GM18909 (cell line): ENCODE data around the gene THADA.

Experiments
- ATAC-seq: cut with Tn5 transposase; IDR thresholded peaks from one replicate; pipeline ENCODE4 v1.9.1; 2021; ENCODE audit warnings: mild to moderate bottlenecking; ENCODE audit not compliant: unreplicated experiment, poor library complexity

THADA gene

DNA sequence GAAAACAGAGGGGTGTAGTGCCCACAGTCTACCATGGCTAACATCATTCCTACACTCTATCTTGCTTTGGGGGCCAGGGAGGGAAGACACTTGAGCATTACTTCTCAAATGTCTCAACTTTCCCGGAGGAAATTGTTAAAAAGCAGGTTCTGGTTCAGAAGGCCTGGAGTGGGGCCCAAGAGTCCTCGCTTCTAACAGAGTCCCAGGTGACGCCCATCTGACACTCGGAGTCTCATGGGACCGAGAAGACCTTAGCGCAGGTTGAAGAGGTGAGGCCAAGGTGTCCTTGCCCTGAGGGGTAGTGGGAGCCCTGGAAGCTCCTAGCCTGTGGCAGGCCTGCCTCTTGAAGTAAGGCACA lies 409.5 kb downstream of the THADA start:
- no peak for ATAC-seq

DNA sequence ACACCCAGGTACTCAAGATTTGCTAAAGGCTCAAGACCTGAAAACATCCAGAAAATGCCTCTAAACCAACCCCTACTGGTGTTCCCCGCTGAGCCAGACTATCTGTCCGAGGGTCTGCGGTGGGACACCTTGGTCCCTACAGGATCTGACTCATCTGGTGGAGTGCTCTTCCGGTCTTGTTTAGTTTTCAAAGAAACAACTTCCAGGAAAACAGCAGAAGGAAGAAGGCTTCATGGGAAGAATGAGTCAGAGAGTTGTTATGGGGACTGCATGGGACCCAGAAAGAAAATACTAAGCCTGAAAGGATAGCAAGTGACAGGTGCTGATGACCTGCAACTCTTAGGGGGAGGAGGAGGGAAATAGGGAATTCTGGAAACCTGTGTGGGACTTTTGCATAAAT lies 410.7 kb downstream of the THADA start:
- ATAC-seq = no peak

DNA sequence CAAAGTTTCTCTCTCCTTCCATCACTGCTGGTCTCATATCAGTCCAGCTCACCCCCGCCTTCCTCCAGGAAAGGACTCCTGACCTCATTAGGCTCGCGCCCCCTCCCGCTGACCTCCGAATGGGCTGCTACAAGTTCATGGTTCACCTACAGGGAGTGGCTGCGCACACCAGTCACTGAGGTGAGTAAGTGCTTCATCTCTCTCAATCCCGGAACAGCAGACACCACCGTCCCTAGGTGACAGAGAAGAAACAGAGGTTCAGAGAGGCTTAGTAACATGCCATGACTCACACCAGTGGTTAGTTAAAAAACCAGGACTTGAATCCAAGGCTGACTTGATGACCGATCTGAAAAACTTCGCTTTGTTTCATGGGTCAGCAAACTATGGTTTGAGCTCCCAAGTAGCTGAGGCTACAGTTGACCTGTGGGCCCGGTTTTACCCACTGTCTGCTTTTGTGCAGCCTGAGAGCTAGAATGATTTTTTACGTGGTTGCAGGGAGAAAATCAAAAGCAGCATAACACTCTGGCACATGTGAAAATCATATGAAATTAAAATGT lies 411.4 kb downstream of the THADA start:
- ATAC-seq = no peak

DNA sequence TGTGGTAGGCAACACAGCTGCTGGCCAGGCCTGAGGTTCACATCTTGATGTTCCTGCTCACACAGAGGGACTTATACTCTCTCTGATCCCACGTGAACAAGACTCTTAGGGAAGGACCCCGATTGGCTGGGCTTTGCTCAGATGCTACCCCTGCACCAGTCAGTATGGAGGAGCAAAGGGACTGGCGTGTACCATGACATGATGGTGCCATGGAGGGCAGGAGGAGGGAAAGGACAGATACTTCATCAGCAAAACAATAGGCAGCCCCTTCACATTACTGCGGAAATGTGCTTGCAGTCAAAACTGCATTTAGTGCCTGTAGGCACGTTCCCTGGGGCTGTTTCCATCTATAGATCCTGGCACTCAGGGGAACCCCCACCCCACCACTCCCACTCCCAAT lies 412.1 kb downstream of the THADA start:
- no peak for ATAC-seq

DNA sequence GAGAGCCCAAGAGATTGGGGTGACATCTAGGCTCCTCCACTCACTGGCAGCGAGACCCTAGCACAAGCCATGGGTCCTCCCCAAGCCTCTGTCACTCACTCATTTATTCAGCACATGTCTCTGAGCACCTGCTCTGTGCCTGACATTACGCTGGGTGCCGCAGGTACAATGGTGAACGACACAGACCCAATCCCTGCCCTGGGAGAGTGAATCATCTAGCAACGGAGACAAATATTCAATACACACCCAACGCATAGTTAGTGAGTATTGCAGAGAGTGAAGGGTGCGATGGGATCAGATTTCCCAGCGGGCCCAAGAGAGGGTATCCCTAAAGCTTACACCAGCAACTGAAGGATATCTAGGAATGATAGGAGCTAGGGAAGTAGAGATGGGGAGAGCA lies 414.9 kb downstream of the THADA start:
- ATAC-seq = no peak
